ENCODE data around the gene PCGF3. TPM values are rescaled to one million over a fixed set of nuclear protein-coding genes. Genes with fewer than 3 reads are reported as not detected.

Gene PCGF3, protein sequence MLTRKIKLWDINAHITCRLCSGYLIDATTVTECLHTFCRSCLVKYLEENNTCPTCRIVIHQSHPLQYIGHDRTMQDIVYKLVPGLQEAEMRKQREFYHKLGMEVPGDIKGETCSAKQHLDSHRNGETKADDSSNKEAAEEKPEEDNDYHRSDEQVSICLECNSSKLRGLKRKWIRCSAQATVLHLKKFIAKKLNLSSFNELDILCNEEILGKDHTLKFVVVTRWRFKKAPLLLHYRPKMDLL
- total RNA-seq, result 34.6 and 35.2 TPM in 2 replicates

DNA sequence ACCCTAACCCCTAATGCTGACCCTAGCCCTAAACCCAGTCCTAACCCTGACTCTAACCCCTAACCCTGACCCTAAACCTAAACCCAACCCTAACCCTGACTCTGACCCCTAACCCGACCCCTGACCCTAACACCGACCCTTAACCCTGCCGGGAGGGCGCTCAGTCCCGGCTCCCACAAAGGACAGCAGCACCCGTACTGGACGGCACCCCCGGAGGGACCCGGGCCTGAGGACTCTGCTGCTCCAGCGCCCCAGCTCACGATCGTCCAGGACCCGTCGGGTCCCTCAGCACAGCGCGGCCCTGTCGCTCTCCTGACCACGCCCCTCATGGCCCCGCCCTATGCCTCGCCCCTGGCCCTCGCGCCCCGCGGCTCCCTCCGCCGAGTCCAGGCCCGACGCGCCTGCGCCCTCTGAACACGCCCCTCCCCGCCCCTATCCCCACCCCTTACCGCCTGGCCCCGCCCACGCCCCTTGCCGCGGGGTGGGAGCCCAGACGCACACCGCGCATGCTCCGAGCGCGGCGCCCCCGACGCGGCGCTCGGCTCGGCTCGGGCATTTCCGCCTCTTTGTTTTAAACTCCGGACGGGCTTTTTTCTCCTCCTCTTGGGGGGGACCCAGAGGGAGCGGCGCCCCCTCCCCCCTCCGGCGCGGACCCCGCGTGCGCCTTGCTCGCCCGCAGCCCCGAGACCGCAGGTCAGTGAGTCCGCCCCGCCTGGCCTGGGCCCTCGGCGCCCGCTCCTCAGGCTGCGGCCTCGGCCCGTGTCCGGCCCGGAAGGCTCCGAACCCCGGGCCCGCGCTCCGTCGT, at the start of gene PCGF3:
Gene PCGF3 (plus strand): TSS at position 555 of the 805 bp plus-strand sequence. CDS start 27,849 bp downstream, outside the sequence.
- DNase-seq (ENCODE audit: low read depth), result no peak
- TF ChIP-seq, protein P1, sequence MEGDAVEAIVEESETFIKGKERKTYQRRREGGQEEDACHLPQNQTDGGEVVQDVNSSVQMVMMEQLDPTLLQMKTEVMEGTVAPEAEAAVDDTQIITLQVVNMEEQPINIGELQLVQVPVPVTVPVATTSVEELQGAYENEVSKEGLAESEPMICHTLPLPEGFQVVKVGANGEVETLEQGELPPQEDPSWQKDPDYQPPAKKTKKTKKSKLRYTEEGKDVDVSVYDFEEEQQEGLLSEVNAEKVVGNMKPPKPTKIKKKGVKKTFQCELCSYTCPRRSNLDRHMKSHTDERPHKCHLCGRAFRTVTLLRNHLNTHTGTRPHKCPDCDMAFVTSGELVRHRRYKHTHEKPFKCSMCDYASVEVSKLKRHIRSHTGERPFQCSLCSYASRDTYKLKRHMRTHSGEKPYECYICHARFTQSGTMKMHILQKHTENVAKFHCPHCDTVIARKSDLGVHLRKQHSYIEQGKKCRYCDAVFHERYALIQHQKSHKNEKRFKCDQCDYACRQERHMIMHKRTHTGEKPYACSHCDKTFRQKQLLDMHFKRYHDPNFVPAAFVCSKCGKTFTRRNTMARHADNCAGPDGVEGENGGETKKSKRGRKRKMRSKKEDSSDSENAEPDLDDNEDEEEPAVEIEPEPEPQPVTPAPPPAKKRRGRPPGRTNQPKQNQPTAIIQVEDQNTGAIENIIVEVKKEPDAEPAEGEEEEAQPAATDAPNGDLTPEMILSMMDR (conservative IDR thresholded peaks at IDR 0.05; ENCODE audit: low read depth, low read length), result no peak
- peak within 1 kb of the TSS; percentile 97 for H3K4me3 ChIP-seq (ENCODE audit: low read depth, low read length)

DNA sequence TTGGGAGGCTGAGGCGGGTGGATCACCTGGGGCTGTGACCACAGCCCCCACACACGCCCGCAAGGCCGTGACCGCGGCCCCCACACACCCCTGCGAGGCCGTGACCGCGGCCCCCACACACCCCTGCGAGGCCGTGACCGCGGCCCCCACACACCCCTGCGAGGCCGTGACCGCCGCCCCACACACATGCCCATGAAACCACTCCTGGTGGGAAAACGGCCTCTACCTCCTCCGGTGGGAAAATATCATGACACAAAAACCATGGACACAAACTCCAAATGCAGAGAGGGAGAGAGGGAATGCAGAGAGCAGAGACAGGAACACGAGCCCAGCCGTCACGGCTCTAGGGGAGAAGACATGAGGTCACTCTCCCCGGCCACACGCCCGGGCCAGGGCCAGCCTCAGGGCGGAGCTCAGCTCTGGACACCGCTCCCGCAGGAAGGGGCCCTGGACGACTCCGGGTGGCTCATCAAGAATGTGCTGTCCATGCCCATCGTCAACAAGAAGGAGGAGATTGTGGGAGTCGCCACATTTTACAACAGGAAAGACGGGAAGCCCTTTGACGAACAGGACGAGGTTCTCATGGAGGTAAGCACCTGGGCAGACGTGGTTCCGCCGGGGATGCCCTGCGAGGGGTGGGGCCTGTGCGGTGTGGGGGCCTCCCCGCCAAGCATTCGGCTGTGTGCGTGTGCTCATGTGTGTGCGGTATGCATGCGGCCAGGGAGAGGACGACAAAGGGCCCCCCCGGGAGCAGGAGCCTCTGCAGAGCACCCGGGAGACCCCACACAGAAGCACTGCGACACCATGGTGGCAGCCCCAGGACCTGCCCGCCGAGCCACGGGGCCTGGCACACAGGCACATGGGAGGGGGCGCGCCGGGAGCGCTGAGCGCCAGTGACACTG, 48.9 kb upstream of the PCGF3 start:
- no peak for DNase-seq (ENCODE audit: low read depth)
- H3K4me3 ChIP-seq (ENCODE audit: low read depth, low read length), result no peak overlapping the region
- TF ChIP-seq, protein P1 (conservative IDR thresholded peaks at IDR 0.05; ENCODE audit: low read depth, low read length), result no peak

DNA sequence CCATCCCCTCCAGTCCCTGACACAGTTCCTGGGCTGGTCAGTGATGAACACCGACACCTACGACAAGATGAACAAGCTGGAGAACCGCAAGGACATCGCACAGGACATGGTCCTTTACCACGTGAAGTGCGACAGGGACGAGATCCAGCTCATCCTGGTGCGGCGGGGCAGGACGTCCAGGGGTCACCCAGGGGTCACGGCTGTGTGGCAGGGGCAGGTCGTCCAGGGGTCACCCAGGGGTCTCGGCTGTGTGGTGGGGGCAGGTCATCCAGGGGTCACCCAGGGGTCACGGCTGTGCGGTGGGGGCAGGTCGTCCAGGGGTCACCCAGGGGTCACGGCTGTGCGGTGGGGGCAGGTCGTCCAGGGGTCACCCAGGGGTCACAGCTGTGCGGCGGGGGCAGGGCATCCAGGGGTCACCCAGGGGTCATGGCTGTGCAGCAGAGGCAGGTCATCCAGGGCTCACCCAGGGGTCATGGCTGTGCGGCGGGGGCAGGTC, 48.2 kb upstream of the PCGF3 start:
- TF ChIP-seq, protein P1 (conservative IDR thresholded peaks at IDR 0.05; ENCODE audit: low read depth, low read length), result no peak
- DNase-seq (ENCODE audit: low read depth), result no peak

DNA sequence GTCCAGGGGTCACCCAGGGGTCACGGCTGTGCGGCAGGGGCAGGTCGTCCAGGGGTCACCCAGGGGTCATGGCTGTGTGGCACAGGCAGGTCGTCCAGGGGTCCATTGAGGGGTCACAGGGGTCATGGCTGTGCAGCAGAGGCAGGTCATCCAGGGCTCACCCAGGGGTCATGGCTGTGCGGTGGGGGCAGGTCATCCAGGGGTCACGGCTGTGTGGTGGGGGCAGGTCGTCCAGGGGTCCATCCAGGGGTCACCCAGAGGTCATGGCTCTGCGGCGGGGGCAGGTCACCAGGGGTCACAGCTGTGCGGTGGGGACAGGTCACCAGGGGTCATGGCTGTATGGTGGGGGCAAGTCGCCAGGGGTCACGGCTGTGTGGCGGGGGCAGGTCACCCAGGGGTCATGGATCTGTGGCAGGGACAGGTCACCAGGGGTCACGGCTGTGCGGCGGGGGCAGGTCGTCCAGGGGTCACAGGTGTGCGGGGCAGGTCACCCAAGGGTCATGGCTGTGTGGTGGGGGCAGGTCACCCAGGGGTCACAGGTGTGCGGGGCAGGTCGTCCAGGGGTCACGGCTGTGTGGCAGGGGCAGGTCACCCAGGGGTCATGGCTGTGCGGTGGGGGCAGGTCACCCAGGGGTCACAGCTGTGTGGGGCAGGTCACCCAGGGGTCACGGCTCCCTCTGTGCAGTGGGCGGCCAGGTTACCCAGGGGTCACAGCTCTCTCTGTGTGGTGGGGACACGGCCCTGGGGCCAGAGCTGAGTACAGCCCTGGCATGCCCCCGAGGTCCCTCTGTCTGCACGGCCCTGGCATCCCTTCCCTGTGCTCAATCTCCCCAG, 47.6 kb upstream of the PCGF3 start:
- TF ChIP-seq, protein P1 (conservative IDR thresholded peaks at IDR 0.05; ENCODE audit: low read depth, low read length), result no peak
- DNase-seq (ENCODE audit: low read depth), result no peak
- H3K4me3 ChIP-seq (ENCODE audit: low read depth, low read length), result no peak overlapping the region

More for the DNA sequence above, 48.2 kb upstream of the PCGF3 start:
- H3K4me3 ChIP-seq (ENCODE audit: low read depth, low read length), result no peak overlapping the region

DNA sequence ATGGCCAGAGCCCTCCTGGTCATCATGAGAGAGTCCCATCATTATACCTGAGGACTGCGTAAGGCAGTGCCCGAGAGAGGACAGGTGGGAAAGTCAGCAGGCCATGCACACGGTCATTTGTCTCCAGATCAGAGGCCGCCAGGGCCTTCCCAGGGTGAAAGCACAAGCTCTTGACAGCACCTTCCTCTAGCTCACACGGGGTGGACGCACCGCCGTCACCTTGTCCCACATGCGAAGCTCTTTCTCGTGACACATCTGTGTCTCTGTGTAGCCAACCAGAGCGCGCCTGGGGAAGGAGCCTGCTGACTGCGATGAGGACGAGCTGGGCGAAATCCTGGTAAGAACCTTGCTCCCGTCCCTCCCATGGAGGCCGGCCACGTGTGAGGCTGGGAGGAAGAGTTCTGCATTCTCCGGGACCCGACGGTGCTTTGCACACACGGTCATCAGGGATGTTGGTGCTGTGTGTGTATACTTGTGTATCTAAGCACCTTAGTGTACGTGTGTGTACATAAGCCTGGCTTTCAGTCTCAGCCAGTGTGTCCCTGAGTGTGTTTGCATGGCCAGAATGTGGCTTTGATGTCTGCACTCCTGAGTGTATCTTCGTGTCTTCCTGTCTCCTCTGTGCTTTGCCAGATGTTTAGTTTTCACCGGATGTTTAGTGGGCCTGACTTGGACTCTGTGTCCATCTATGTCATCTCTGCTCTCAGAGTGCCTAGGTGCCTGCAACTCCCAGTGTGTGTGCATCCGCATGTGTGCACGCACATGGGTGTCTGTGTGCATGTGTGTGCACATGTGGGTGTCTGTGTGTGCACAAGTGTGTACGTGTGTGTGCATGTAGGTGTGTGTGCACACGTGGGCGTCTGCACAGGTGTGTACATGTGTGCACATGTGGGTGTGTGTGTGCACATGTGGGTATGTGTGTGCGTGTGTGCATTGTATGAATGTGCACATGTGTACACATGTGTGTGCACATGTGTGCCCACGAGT, 46.7 kb upstream of the PCGF3 start:
- H3K4me3 ChIP-seq (ENCODE audit: low read depth, low read length), result no peak overlapping the region
- DNase-seq (ENCODE audit: low read depth), result no peak
- TF ChIP-seq, protein P1 (conservative IDR thresholded peaks at IDR 0.05; ENCODE audit: low read depth, low read length), result no peak
